BLaER1 (cell line): ENCODE data around the gene LGR4.

Source experiments
- H3K27ac ChIP-seq: shearing (Covaris generic); formaldehyde crosslinking; 2 replicates; pipeline ENCODE4 v1.8.1; 2022
- H3K27me3 ChIP-seq: shearing (Covaris generic); formaldehyde crosslinking; 2 replicates; pipeline ENCODE4 v1.8.1; 2022
- H3K36me3 ChIP-seq: shearing (Covaris generic); formaldehyde crosslinking; 2 replicates; pipeline ENCODE4 v1.8.1; 2022
- H3K4me1 ChIP-seq: shearing (Covaris generic); formaldehyde crosslinking; 2 replicates; pipeline ENCODE4 v1.8.1; 2022
- H3K4me2 ChIP-seq: shearing (Covaris generic); formaldehyde crosslinking; 2 replicates; pipeline ENCODE4 v1.8.1; 2022
- H3K4me3 ChIP-seq: shearing (Covaris generic); formaldehyde crosslinking; 2 replicates; pipeline ENCODE4 v1.8.1; 2022
- H3K9ac ChIP-seq: shearing (Covaris generic); formaldehyde crosslinking; 2 replicates; pipeline ENCODE4 v1.8.1; 2022
- H3K9me3 ChIP-seq: shearing (Covaris generic); formaldehyde crosslinking; 2 replicates; pipeline ENCODE4 v1.8.1; 2022
- H4K20me1 ChIP-seq: shearing (Covaris generic); formaldehyde crosslinking; 2 replicates; pipeline ENCODE4 v1.8.1; 2022
- Cebpa-rat ChIP-seq: shearing (Covaris generic); IDR thresholded peaks from 2 replicates; pipeline ENCODE4 v1.8.1; 2022

LGR4 gene

DNA sequence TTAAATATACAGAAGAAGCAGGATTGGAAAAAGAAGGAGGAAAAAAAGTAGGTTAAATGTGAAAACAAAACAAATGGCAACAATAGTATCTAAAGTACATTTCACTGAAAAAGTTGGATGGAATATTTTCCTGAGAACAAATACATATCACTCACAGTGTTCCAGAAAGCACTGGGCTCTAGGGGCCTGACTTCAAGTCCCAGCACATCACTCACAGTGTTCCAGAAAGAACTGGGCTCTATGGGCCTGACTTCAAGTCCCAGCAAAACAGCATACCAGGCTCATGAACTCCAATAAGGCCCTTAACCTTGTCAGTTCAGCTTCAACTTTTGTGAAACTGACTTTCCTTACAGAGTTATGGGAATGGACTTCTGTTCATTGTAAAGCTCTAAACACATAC is 63.5 kb downstream of the LGR4 start:
- H3K27me3 ChIP-seq: no peaks in the 10 kb centered on the region
- no peaks in the 10 kb centered on the region for H3K9me3 ChIP-seq
- H3K4me2 ChIP-seq: no peak overlapping the region
- H3K27ac ChIP-seq: no peak overlapping the region
- no peaks in the 10 kb centered on the region for H3K36me3 ChIP-seq
- TF ChIP-seq Cebpa-rat: no peak
- no peak overlapping the region for H3K9ac ChIP-seq
- no peaks in the 10 kb centered on the region for H3K4me1 ChIP-seq
- H3K4me3 ChIP-seq: no peak overlapping the region
- no peaks in the 10 kb centered on the region for H4K20me1 ChIP-seq

DNA sequence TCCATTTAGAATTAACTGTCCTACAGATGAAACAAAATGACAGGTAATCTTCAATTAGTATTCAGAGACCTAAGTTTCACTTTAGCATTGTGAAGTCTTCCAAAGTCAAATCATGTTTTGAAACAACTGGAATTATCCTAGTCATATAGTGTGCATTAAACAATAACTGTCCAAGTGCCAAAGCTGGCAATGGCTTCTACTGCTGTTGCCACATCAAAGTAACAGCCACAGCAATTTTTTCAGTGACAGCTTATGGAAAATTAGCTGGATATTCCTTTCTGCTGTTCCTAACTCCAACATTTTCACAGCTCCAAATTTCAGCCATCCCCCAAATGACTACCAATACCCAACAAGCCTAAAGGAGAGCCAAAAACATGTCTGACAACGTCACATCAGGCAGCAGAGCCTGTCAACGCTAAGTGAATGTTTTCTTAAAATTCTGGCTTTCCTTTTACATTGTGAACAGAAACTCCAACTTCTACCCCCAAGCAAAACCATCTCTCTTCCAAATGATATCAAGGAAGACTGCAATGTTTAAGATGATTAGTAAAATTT is 64.3 kb downstream of the LGR4 start:
- Histone ChIP-seq H4K20me1 (no peaks in the 10 kb centered on the region), H3K9ac (no peak overlapping the region), H3K9me3 (no peaks in the 10 kb centered on the region), H3K4me3 (no peak overlapping the region), H3K36me3 (no peaks in the 10 kb centered on the region), H3K27me3 (no peaks in the 10 kb centered on the region), H3K4me1 (no peaks in the 10 kb centered on the region), H3K4me2 (no peak overlapping the region), H3K27ac (no peak overlapping the region)
- no peak for TF ChIP-seq Cebpa-rat

DNA sequence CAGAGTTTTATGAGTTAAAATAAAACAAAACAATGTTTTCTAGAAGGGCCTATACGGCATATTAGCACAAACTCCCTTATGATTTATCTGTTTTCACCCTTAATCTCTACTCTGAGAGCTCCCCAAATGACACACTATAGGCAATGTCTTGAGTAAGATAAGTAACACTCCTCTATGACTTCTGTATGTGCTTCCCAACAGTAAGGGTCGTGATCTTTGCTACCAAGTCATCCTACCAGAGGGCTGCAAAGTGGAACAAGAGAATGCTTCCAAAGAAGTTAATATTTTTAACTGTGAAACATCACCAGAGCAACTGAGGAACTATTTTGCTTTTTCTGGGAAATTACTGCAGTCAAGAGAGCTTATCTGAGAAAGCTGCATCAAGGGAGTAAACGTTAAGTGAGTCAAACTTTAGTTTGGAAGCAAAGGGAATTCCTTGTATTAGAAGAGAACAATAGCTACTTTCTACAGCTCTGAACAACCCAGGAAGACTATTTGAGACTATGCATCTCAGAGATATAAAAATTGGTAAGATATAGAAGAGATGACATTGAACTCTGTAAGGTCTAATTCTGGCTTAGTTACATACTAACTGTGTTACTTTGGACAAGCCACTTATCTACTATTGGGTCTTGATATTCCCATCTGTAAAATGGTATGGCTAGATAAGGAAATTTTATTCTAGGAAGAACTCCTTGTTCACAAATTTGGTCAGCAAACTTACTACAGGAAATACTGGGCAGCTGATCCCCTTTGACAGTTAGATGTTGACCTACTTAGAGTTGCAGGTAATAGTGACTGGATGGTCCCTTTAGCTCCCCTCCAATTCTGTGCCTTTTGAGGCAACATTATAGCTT is 65.9 kb downstream of the LGR4 start:
- Histone ChIP-seq H3K27ac (no peak overlapping the region), H3K36me3 (no peaks in the 10 kb centered on the region), H3K4me3 (no peak overlapping the region), H3K9me3 (no peaks in the 10 kb centered on the region), H3K9ac (no peak overlapping the region), H3K4me2 (no peak overlapping the region), H3K27me3 (no peaks in the 10 kb centered on the region), H4K20me1 (no peaks in the 10 kb centered on the region), H3K4me1 (no peaks in the 10 kb centered on the region)
- TF ChIP-seq Cebpa-rat: no peak

DNA sequence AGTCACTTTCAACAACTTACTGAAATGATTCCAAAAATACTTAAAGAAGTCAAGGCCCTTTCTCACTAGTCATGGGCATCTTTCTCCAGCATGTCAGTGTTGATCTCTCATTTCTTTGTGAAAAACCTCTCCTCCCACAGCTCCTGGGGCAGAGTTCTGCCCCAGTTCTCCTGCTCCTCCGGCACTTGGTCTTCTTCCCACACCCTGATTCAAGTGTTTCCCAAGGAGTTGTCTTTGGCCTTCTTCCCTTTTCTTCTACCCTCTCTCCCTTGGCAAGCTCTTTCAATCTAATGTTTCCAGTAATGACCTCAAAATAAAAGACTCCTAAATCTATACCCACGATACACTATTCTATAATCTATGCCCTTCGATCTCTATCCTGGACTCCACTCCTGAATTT is 67.5 kb downstream of the LGR4 start:
- no peak overlapping the region for H3K9ac ChIP-seq
- no peak for TF ChIP-seq Cebpa-rat
- H3K36me3 ChIP-seq: no peaks in the 10 kb centered on the region
- no peak overlapping the region for H3K4me2 ChIP-seq
- no peak overlapping the region for H3K4me3 ChIP-seq
- H3K4me1 ChIP-seq: no peaks in the 10 kb centered on the region
- no peaks in the 10 kb centered on the region for H3K27me3 ChIP-seq
- H4K20me1 ChIP-seq: no peaks in the 10 kb centered on the region
- no peaks in the 10 kb centered on the region for H3K9me3 ChIP-seq
- H3K27ac ChIP-seq: no peak overlapping the region

DNA sequence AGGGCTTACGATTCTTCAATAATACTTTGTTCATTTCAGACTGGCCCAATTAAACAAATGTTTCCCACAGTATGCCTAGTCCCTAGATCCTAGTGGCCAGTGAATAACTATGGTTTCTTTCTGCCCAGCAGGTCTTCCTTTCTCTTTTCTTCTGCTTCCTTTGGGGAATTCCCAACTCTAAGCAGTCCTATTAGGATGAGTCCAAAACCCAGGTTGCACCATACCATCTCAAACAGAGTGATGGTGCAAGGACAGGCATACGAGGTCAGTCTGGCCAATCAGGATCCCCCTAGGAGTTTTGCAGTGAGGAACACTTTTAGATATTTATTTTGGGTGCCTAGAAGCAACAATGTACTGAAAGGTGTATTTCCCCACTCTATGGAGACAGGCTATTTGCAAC is 68.2 kb downstream of the LGR4 start:
- no peaks in the 10 kb centered on the region for H3K4me1 ChIP-seq
- H4K20me1 ChIP-seq: no peaks in the 10 kb centered on the region
- H3K9ac ChIP-seq: no peak overlapping the region
- H3K9me3 ChIP-seq: no peaks in the 10 kb centered on the region
- no peaks in the 10 kb centered on the region for H3K27me3 ChIP-seq
- TF ChIP-seq Cebpa-rat: no peak
- H3K4me3 ChIP-seq: no peak overlapping the region
- no peak overlapping the region for H3K27ac ChIP-seq
- no peaks in the 10 kb centered on the region for H3K36me3 ChIP-seq
- no peak overlapping the region for H3K4me2 ChIP-seq

DNA sequence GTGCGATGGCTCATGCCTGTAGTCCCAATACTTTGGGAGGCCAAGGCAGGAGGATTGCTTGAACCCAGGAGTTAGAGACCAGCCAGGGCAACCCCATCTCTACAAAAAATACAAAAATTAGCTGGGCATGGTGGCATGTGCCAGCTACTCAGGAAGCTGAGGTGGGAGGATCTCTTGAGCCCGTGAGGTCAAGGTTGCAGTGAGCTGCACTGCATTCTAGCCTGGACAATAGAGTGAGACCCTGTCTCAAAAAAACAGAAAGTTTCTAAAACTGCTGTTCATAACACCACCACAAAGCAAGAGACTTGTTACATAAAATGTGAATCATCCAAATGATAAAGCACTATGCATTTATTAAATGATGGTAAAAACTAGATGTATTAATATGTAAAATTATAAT is 69.4 kb downstream of the LGR4 start:
- H3K27me3 ChIP-seq: no peaks in the 10 kb centered on the region
- H3K4me1 ChIP-seq: no peaks in the 10 kb centered on the region
- no peak overlapping the region for H3K4me2 ChIP-seq
- H3K4me3 ChIP-seq: no peak overlapping the region
- H3K9ac ChIP-seq: no peak overlapping the region
- no peak overlapping the region for H3K27ac ChIP-seq
- H4K20me1 ChIP-seq: no peaks in the 10 kb centered on the region
- no peaks in the 10 kb centered on the region for H3K9me3 ChIP-seq
- no peak for TF ChIP-seq Cebpa-rat
- no peaks in the 10 kb centered on the region for H3K36me3 ChIP-seq

DNA sequence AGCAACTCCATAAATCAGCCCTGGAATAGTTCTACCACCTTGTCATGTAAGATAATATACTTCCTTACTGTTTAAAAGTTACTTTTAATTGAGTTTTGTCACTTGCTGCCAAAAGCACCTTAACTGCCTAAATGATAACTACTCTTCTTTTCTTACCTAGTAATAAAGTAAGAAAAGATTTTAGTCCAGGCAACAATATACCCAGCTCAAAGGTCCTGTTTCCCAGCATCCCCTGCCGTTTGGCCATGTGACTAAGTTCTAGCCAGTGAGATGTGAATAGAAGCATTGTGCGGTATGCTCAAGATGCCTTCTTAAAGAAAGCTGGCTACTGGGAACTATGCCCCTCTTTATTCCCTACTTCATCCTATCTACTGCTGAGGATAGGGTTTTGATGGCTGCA is 70.1 kb downstream of the LGR4 start:
- H3K36me3 ChIP-seq: no peaks in the 10 kb centered on the region
- H3K4me1 ChIP-seq: no peaks in the 10 kb centered on the region
- no peak overlapping the region for H3K9ac ChIP-seq
- no peak overlapping the region for H3K4me2 ChIP-seq
- no peak for TF ChIP-seq Cebpa-rat
- no peaks in the 10 kb centered on the region for H3K27me3 ChIP-seq
- H3K27ac ChIP-seq: no peak overlapping the region
- H3K4me3 ChIP-seq: no peak overlapping the region
- no peaks in the 10 kb centered on the region for H3K9me3 ChIP-seq
- no peaks in the 10 kb centered on the region for H4K20me1 ChIP-seq

DNA sequence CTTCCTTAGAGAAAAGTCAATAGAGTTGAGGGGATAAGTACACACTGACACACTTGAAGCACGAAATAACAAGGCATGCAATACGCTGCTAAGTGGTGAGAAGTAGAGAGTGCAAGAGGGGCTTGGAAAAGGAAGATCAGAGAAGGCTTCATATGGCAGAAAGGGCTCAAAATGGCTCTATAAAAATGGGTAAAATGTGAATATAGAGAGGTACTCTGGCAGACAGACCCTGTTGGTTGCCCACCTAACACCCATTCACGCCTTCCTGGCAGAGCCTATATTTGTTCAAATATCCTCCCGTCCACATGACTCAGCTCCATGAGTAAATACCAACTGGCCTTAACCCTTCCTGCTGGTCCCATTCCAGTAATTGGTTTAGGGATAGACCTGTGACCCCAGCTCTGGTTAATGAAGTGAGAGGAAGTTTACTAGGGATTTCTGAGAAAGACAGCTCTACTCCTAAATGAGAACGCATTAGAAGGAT is 70.7 kb downstream of the LGR4 start:
- no peak for TF ChIP-seq Cebpa-rat
- no peak overlapping the region for H3K27ac ChIP-seq
- no peaks in the 10 kb centered on the region for H3K36me3 ChIP-seq
- H4K20me1 ChIP-seq: no peaks in the 10 kb centered on the region
- no peaks in the 10 kb centered on the region for H3K9me3 ChIP-seq
- no peak overlapping the region for H3K4me3 ChIP-seq
- H3K27me3 ChIP-seq: no peaks in the 10 kb centered on the region
- H3K4me2 ChIP-seq: no peak overlapping the region
- no peak overlapping the region for H3K9ac ChIP-seq
- H3K4me1 ChIP-seq: no peaks in the 10 kb centered on the region

DNA sequence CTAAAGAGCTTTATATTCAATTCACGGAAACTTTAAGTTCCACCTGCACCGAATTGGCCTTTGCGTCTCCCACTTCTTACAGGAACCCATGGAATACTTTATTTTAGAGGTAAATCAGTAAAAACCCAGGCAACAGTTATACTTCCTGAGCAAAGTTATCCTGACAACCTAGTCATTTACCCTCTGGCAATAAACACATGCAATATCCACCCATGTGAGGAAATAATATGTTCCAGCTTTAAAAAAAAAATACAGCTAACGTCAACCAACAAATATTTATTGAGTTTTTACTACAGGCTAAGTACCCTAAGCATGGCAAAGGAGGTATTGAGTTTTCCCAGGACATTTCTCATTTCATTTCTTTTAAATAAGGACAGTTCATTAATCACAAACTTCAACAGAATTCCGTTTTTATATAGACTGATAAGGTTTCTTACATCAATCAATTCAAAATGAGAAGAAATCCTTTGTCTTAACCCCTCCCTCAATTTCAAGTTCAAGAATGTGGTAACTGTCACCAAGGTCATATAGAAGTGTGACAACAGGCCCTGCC is 71.2 kb downstream of the LGR4 start:
- TF ChIP-seq Cebpa-rat: no peak
- Histone ChIP-seq H3K9me3 (no peaks in the 10 kb centered on the region), H4K20me1 (no peaks in the 10 kb centered on the region), H3K27ac (no peak overlapping the region), H3K4me1 (no peaks in the 10 kb centered on the region), H3K9ac (no peak overlapping the region), H3K36me3 (no peaks in the 10 kb centered on the region), H3K27me3 (no peaks in the 10 kb centered on the region), H3K4me2 (no peak overlapping the region), H3K4me3 (no peak overlapping the region)

DNA sequence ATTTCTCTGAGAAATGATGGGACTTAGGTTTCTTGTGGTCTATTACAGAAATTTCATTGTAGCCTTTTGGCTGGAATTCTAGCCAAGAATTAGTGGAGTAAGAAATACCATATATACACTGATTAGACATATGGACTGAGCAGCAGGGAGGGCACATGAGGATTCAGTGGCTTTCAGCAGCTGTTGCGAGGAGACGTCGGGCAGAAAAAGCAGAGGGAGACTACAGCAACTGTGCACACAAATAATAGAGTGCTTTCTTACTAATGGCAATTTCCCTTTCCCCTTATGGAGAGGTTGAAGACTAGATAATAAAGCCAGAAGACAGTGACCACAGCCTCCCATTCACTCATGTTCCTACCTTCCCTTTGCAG is 74.2 kb downstream of the LGR4 start:
- Histone ChIP-seq H3K4me2 (no peak overlapping the region), H3K27ac (no peak overlapping the region), H4K20me1 (no peaks in the 10 kb centered on the region), H3K9me3 (no peaks in the 10 kb centered on the region), H3K4me3 (no peak overlapping the region), H3K4me1 (no peaks in the 10 kb centered on the region), H3K9ac (no peak overlapping the region), H3K36me3 (no peaks in the 10 kb centered on the region), H3K27me3 (no peaks in the 10 kb centered on the region)
- no peak for TF ChIP-seq Cebpa-rat
